SH-SY5Y (cell line): ENCODE results near the gene ZNF787.

Experiments used
- GATA2 ChIP-seq: IDR thresholded peaks from 2 replicates; pipeline ENCODE4 v1.6.1; 2011; ENCODE audit warnings: mild to moderate bottlenecking, low read depth, low read length
- GATA3 ChIP-seq: IDR thresholded peaks from 2 replicates; pipeline ENCODE4 v1.6.1; 2011; ENCODE audit warnings: low read depth, mild to moderate bottlenecking, low read length, moderate library complexity

ZNF787 gene

GRCh38 chr19:56118666-56119581 is 2.2 kb downstream of the ZNF787 start:
- no peak for TF ChIP-seq GATA3
- TF ChIP-seq GATA2 = no peak

- TF ChIP-seq GATA3 = no peak
- no peak for TF ChIP-seq GATA2
Measured at GRCh38 chr19:56117889-56118288, 3.2 kb downstream of the ZNF787 start.

DNA sequence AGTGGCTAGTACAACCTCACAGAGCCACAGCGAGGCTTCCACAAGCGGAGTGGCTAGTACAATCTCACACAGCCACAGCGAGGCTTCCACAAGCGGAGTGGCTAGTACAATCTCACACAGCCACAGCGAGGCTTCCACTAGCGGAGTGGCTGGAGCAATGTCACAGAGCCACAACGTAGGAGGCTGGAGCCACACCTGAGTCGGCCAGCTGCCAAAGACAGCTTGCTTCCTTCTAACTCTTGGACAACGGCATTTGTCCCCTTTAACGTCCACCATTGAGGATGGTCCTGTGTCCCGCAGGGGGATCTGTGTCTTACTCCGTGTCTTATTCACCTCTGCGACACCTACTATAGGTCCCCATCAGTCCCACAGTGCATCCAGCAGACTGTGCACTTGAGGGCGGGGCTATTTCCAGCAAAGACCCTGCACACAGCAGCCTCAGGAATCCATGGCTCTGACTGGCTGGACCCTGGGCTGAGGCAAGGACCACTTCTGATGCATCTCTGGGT is 3.7 kb downstream of the ZNF787 start:
- TF ChIP-seq GATA2 = no peak
- no peak for TF ChIP-seq GATA3

GRCh38 chr19:56116606-56117005 is 4.5 kb downstream of the ZNF787 start:
- TF ChIP-seq GATA2 = no peak
- no peak for TF ChIP-seq GATA3

DNA sequence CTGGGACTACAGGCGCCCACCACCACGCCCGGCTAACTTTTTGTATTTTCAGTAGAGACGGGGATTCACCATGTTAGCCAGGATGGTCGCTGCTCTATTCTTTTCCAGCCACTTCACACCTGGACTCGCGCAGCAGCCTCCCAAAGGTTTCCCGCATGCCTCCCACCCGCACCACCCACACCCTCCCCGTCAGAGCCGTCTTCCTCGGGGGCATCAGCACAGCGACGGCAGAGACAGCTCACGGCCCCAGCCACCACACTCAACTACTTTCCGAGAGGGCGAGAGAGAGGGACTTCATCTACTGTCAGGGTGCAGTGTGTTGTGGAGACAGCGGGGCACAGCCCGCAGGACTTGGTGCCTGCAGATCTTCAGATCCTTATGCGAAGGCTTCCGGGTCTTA is 5.6 kb downstream of the ZNF787 start:
- TF ChIP-seq GATA3 (no peak), GATA2 (no peak)

- TF ChIP-seq GATA2 (no peak), GATA3 (no peak)
Measured at GRCh38 chr19:56114778-56115110, 6.4 kb downstream of the ZNF787 start.

- no peak for TF ChIP-seq GATA3
- no peak for TF ChIP-seq GATA2
Measured at GRCh38 chr19:56114051-56114777, 6.9 kb downstream of the ZNF787 start.

GRCh38 chr19:56113074-56113632 is 7.9 kb downstream of the ZNF787 start:
- TF ChIP-seq GATA2 (no peak), GATA3 (no peak)

- TF ChIP-seq GATA2 (no peak), GATA3 (no peak)
Measured at GRCh38 chr19:56112313-56112709, 8.8 kb downstream of the ZNF787 start.

GRCh38 chr19:56111601-56112312 is 9.3 kb downstream of the ZNF787 start:
- no peak for TF ChIP-seq GATA2
- no peak for TF ChIP-seq GATA3

GRCh38 chr19:56110515-56111448 is 10.3 kb downstream of the ZNF787 start:
- no peak for TF ChIP-seq GATA2

DNA sequence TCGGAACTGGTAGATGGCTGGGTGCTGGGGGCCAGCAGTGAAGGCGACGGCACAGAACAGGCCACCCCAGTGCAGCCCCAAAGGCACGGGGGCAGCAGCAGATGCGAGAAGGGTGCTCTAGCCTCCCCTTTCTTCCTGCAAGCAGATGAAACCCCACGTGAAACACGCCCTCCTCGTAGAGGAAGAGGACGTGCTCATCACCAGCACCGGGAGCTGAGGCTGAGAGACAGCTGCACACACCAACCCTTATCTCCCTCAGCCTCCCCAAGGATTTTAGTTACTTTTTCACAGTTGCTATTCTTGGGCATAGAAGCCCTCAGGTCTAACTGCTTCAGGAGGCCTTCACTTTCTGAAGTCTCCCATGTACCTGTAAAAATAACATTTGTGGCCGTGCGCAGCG is 11.9 kb downstream of the ZNF787 start:
- TF ChIP-seq GATA3 (no peak), GATA2 (no peak)
